H9 (cell line): ENCODE data around the gene CELA2B. TPM values are rescaled to one million over a fixed set of nuclear protein-coding genes. Genes with fewer than 3 reads are reported as not detected.

Source experiments
- DNase-seq: peaks from one replicate; pipeline ENCODE4 v3.0.0-alpha.2; 2017
- H2AFZ ChIP-seq: one replicate; pipeline ENCODE4 v1.6.1; 2013; ENCODE audit warnings: mild to moderate bottlenecking, low read length, control low read depth, moderate library complexity
- H2AK5ac ChIP-seq: 2 replicates; pipeline ENCODE4 v1.6.1; 2013; ENCODE audit warnings: low read length, control low read depth, mixed read lengths; ENCODE audit not compliant: insufficient read length
- H2BK120ac ChIP-seq: one replicate; pipeline ENCODE4 v1.6.1; 2013; ENCODE audit warnings: low read depth, mild to moderate bottlenecking, low read length, control low read depth, inconsistent platforms; ENCODE audit not compliant: poor library complexity, severe bottlenecking
- H2BK12ac ChIP-seq: 2 replicates; pipeline ENCODE4 v1.6.1; 2013; ENCODE audit warnings: low read length, control low read depth, mixed read lengths, low read depth; ENCODE audit not compliant: insufficient read length
- H2BK15ac ChIP-seq: 2 replicates; pipeline ENCODE4 v1.6.1; 2013; ENCODE audit warnings: low read depth, low read length, control low read depth
- H2BK20ac ChIP-seq: one replicate; pipeline ENCODE4 v1.6.1; 2013; ENCODE audit warnings: low read depth, mild to moderate bottlenecking, low read length, control low read depth, inconsistent platforms; ENCODE audit not compliant: poor library complexity, severe bottlenecking
- H2BK5ac ChIP-seq: 2 replicates; pipeline ENCODE4 v1.6.1; 2013; ENCODE audit warnings: low read length, control low read depth, mixed read lengths; ENCODE audit not compliant: insufficient read length
- H3K14ac ChIP-seq: 2 replicates; pipeline ENCODE4 v1.6.1; 2013; ENCODE audit warnings: low read length, control low read depth; ENCODE audit not compliant: insufficient read depth
- H3K18ac ChIP-seq: 2 replicates; pipeline ENCODE4 v1.6.1; 2013; ENCODE audit warnings: low read depth, mild to moderate bottlenecking, mixed read lengths, low read length, control low read depth; ENCODE audit not compliant: insufficient read length
- H3K23ac ChIP-seq: 2 replicates; pipeline ENCODE4 v1.6.1; 2013; ENCODE audit warnings: low read length, control low read depth, mixed read lengths, low read depth; ENCODE audit not compliant: insufficient read length
- H3K23me2 ChIP-seq: 2 replicates; pipeline ENCODE4 v1.6.1; 2013; ENCODE audit warnings: low read depth, mild to moderate bottlenecking, mixed read lengths, low read length, control low read depth; ENCODE audit not compliant: insufficient read length, poor library complexity, severe bottlenecking
- H3K27ac ChIP-seq: 2 replicates; pipeline ENCODE4 v1.5.1; 2013; ENCODE audit warnings: low read length, control low read depth, mixed read lengths, low read depth; ENCODE audit not compliant: insufficient read length
- H3K27me3 ChIP-seq: 2 replicates; pipeline ENCODE4 v1.6.1; 2013; ENCODE audit warnings: low read length, control low read depth, inconsistent platforms; ENCODE audit not compliant: insufficient read depth
- H3K4ac ChIP-seq: 2 replicates; pipeline ENCODE4 v1.6.1; 2013; ENCODE audit warnings: low read depth, mild to moderate bottlenecking, control low read depth, inconsistent platforms, low read length, moderate library complexity
- H3K4me1 ChIP-seq: 2 replicates; pipeline ENCODE4 v1.6.1; 2013; ENCODE audit warnings: low read length, control low read depth, inconsistent platforms; ENCODE audit not compliant: insufficient read depth
- H3K4me2 ChIP-seq: 2 replicates; pipeline ENCODE4 v1.6.1; 2013; ENCODE audit warnings: low read length, control low read depth, mixed read lengths; ENCODE audit not compliant: insufficient read length, insufficient read depth
- H3K56ac ChIP-seq: 2 replicates; pipeline ENCODE4 v1.6.1; 2013; ENCODE audit warnings: low read depth, mild to moderate bottlenecking, mixed read lengths, low read length, control low read depth; ENCODE audit not compliant: insufficient read length
- H3K79me1 ChIP-seq: 2 replicates; pipeline ENCODE4 v1.6.1; 2013; ENCODE audit warnings: low read depth, mild to moderate bottlenecking, moderate library complexity, low read length, control low read depth, inconsistent platforms; ENCODE audit not compliant: insufficient read depth, poor library complexity, severe bottlenecking
- H3K79me2 ChIP-seq: 2 replicates; pipeline ENCODE4 v1.6.1; 2013; ENCODE audit warnings: low read length, control low read depth, inconsistent platforms; ENCODE audit not compliant: insufficient read depth
- H3K9ac ChIP-seq: 2 replicates; pipeline ENCODE4 v1.6.1; 2013; ENCODE audit warnings: low read length, control low read depth, mixed read lengths; ENCODE audit not compliant: insufficient read length; ENCODE audit errors: extremely low read depth
- H3K9me3 ChIP-seq: one replicate; pipeline ENCODE4 v1.6.1; 2013; ENCODE audit warnings: low read depth, low read length, inconsistent platforms; ENCODE audit not compliant: control insufficient read depth
- H3T11ph ChIP-seq: one replicate; pipeline ENCODE4 v1.6.1; 2013; ENCODE audit warnings: mild to moderate bottlenecking, low read length, control low read depth, inconsistent platforms
- H4K20me1 ChIP-seq: one replicate; pipeline ENCODE4 v1.6.1; 2013; ENCODE audit not compliant: control insufficient read depth, insufficient read length, insufficient read depth
- H4K5ac ChIP-seq: 2 replicates; pipeline ENCODE4 v1.6.1; 2013; ENCODE audit warnings: low read depth, mild to moderate bottlenecking, mixed read lengths, low read length, control low read depth; ENCODE audit not compliant: insufficient read length
- H4K8ac ChIP-seq: replicated peaks from 2 replicates; pipeline ENCODE4 v1.6.1; 2013; ENCODE audit warnings: low read length, control low read depth, mixed read lengths, low read depth; ENCODE audit not compliant: insufficient read length
- H4K91ac ChIP-seq: 2 replicates; pipeline ENCODE4 v1.6.1; 2013; ENCODE audit warnings: low read depth, mild to moderate bottlenecking, moderate library complexity, mixed read lengths, low read length, control low read depth; ENCODE audit not compliant: insufficient read length
- H3K27ac Mint-ChIP-seq, 3 experiments: 2 replicates in 2 of 3; 3 replicates in 1 of 3; pipeline ENCODE4 v1.8.0; 2020 to 2021; ENCODE audit warnings: mixed read lengths in 3 of 3, mild to moderate bottlenecking in 1 of 3, moderate library complexity in 1 of 3
- H3K27me3 Mint-ChIP-seq: 2 replicates; pipeline ENCODE4 v1.8.0; 2021; ENCODE audit warnings: low read depth, mild to moderate bottlenecking, moderate library complexity, mixed read lengths
- H3K36me3 Mint-ChIP-seq, 3 experiments: 2 replicates in 2 of 3; 3 replicates in 1 of 3; pipeline ENCODE4 v1.8.0; 2020 to 2021; ENCODE audit warnings: low read depth in 3 of 3, mixed read lengths in 3 of 3; ENCODE audit not compliant: insufficient read depth in 1 of 3
- H3K4me1 Mint-ChIP-seq, 2 experiments: 2 replicates each; pipeline ENCODE4 v1.8.0; 2020; ENCODE audit warnings: mixed read lengths in 2 of 2
- H3K4me3 Mint-ChIP-seq, 2 experiments: 2 replicates in 1 of 2; 3 replicates in 1 of 2; pipeline ENCODE4 v1.8.0; 2020 to 2021; ENCODE audit warnings: mild to moderate bottlenecking in 2 of 2, mixed read lengths in 2 of 2, moderate library complexity in 1 of 2
- H3K9me3 Mint-ChIP-seq, 2 experiments: 2 replicates in 1 of 2; 3 replicates in 1 of 2; pipeline ENCODE4 v1.8.0; 2020; ENCODE audit warnings: mild to moderate bottlenecking in 2 of 2, mixed read lengths in 2 of 2, moderate library complexity in 1 of 2
- WGBS: extraction: QIAGEN DNeasy Blood & Tissue Kit; methylation state at CpG from one replicate; pipeline ENCODE4 v1.1.7; 2013; ENCODE audit warnings: missing lambda C conversion rate, low lambda C conversion rate, mixed read lengths; ENCODE audit not compliant: insufficient read length; ENCODE audit errors: extremely low coverage; 5-methylcytosine and 5-hydroxymethylcytosine counted together
- total RNA-seq: library from RNA; stranded (reverse); gene quantifications from 2 replicates; pipeline ENCODE4 v1.2.1, GENCODE V29; 2021
- TF ChIP-seq, protein P1 (sequence below): fragments of 200-600 bp; sonication (generic); conservative IDR thresholded peaks from 3 replicates; pipeline ENCODE4 v1.8.0; 2021; ENCODE audit warnings: antibody characterized with exemption, mild to moderate bottlenecking

Gene CELA2B
- total RNA-seq, 1 experiment from 2014 or later, result not detected

DNA sequence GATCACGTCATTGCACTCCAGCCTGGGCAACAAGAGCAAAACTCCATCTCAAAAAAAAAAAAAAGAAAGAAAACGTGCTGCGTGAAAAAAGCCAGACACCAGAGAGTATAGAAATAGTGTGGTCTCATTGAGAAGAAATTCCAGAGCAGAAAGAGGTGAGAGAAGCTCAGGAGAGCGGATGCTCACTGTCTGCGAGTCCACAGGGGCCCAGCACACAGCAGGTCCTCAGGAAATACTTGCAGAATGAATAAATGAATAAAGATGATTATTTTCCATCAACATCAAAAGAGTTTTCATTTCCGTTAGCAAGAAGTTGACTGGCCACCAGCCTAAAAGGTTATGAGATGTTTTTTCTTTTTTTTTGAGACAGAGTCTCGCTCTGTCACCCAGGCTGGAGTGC is 33.7 kb downstream of the CELA2B start:
- no peak overlapping the region for H2AK5ac ChIP-seq
- no peak overlapping the region for H3K56ac ChIP-seq
- WGBS, result no CpG with 5 or more reads among the region's 7 CpGs
- peaks cover 6 to 29% (median 12%) of the 10 kb centered on the region in 3 experiments; a peak in 6 of 7 replicates for H3K36me3 Mint-ChIP-seq
- H4K91ac ChIP-seq, result no peak overlapping the region
- H3K23ac ChIP-seq, result no peak overlapping the region
- no peak overlapping the region for H3T11ph ChIP-seq
- H3K23me2 ChIP-seq, result no peaks in the 10 kb centered on the region
- H4K8ac ChIP-seq, result no peak overlapping the region
- no peak overlapping the region for H2BK5ac ChIP-seq
- no peaks in the 10 kb centered on the region for H3K79me2 ChIP-seq
- H3K9ac ChIP-seq, result no peak overlapping the region
- no peak overlapping the region for H4K5ac ChIP-seq
- no peak overlapping the region for H3K14ac ChIP-seq
- H3K27ac ChIP-seq, result peak overlapping the region; percentile 80
- no peaks in the 10 kb centered on the region for H3K27me3 Mint-ChIP-seq
- H3K27me3 ChIP-seq, result no peaks in the 10 kb centered on the region
- no peak overlapping the region for H2BK20ac ChIP-seq
- no peaks in the 10 kb centered on the region for H3K9me3 Mint-ChIP-seq
- H3K4me2 ChIP-seq, result no peak overlapping the region
- H2AFZ ChIP-seq, result no peak overlapping the region
- H3K4ac ChIP-seq, result no peak overlapping the region
- no peaks in the 10 kb centered on the region for H3K79me1 ChIP-seq
- H3K4me1 Mint-ChIP-seq, result peaks cover 35 to 52% of the 10 kb centered on the region in 2 experiments
- peaks cover 11% of the 10 kb centered on the region; the same call in 1 of the 2 replicates for H3K4me1 ChIP-seq
- no peaks in the 10 kb centered on the region for H4K20me1 ChIP-seq
- peak overlapping the region; percentile 85 to 99 (median 89); a peak in 6 of 7 replicates for H3K27ac Mint-ChIP-seq
- DNase-seq, result no peak
- no peak overlapping the region for H2BK15ac ChIP-seq
- no peak overlapping the region for H3K18ac ChIP-seq
- peak overlapping the region in 1 of 2 experiments; percentile 22; a peak in 1 of 5 replicates for H3K4me3 Mint-ChIP-seq
- TF ChIP-seq, protein P1, sequence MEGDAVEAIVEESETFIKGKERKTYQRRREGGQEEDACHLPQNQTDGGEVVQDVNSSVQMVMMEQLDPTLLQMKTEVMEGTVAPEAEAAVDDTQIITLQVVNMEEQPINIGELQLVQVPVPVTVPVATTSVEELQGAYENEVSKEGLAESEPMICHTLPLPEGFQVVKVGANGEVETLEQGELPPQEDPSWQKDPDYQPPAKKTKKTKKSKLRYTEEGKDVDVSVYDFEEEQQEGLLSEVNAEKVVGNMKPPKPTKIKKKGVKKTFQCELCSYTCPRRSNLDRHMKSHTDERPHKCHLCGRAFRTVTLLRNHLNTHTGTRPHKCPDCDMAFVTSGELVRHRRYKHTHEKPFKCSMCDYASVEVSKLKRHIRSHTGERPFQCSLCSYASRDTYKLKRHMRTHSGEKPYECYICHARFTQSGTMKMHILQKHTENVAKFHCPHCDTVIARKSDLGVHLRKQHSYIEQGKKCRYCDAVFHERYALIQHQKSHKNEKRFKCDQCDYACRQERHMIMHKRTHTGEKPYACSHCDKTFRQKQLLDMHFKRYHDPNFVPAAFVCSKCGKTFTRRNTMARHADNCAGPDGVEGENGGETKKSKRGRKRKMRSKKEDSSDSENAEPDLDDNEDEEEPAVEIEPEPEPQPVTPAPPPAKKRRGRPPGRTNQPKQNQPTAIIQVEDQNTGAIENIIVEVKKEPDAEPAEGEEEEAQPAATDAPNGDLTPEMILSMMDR, result no peak
- H2BK120ac ChIP-seq, result no peak overlapping the region
- no peaks in the 10 kb centered on the region for H3K9me3 ChIP-seq
- no peak overlapping the region for H2BK12ac ChIP-seq
